ENCODE results near the gene CSF3R. TPM values are rescaled to one million over a fixed set of nuclear protein-coding genes. Genes with fewer than 3 reads are reported as not detected.

Gene CSF3R
- total RNA-seq, 1 experiment from 2014 or later, result not detected

- no peak overlapping the region for H2BK120ac ChIP-seq (ENCODE audit: low read depth, low read length, poor library complexity, severe bottlenecking)
- H3K4me1 Mint-ChIP-seq, result peaks cover 9 to 10% of the 10 kb centered on the region in 2 experiments
- H4K91ac ChIP-seq (ENCODE audit: insufficient read length, low read depth, low read length), result no peak overlapping the region
- no peak overlapping the region for H2BK20ac ChIP-seq (ENCODE audit: low read depth, low read length, poor library complexity, severe bottlenecking)
- H2BK15ac ChIP-seq (ENCODE audit: low read depth, low read length), result no peak overlapping the region
- H4K5ac ChIP-seq (ENCODE audit: insufficient read length, low read depth, low read length), result no peak overlapping the region
- no peak overlapping the region for H3K4me2 ChIP-seq (ENCODE audit: insufficient read depth, insufficient read length, low read length)
- H3K27ac ChIP-seq (ENCODE audit: insufficient read length, low read depth, low read length), result no peak overlapping the region
- H4K20me1 ChIP-seq (ENCODE audit: control insufficient read depth, insufficient read depth, insufficient read length), result no peaks in the 10 kb centered on the region
- H3K9me3 ChIP-seq (ENCODE audit: control insufficient read depth, low read depth, low read length), result no peaks in the 10 kb centered on the region
- no peaks in the 10 kb centered on the region for H3K79me2 ChIP-seq (ENCODE audit: insufficient read depth, low read length)
- H3K4me1 ChIP-seq (ENCODE audit: insufficient read depth, low read length), result no peaks in the 10 kb centered on the region
- H3K27me3 ChIP-seq (ENCODE audit: insufficient read depth, low read length), result no peaks in the 10 kb centered on the region
- H3K23me2 ChIP-seq (ENCODE audit: insufficient read length, low read depth, low read length, poor library complexity, severe bottlenecking), result peaks cover 3% of the 10 kb centered on the region
- H2AK5ac ChIP-seq (ENCODE audit: insufficient read length, low read length), result no peak overlapping the region
- no CpG with 5 or more reads among the region's 7 CpGs for WGBS (ENCODE audit: extremely low coverage, insufficient read length, low lambda C conversion rate)
- H2BK5ac ChIP-seq (ENCODE audit: insufficient read length, low read length), result no peak overlapping the region
- H4K8ac ChIP-seq (replicated peaks; ENCODE audit: insufficient read length, low read depth, low read length), result no peak overlapping the region
- DNase-seq, result no peak
- H3K79me1 ChIP-seq (ENCODE audit: insufficient read depth, low read depth, low read length, poor library complexity, severe bottlenecking), result no peaks in the 10 kb centered on the region
- no peak overlapping the region for H3K18ac ChIP-seq (ENCODE audit: insufficient read length, low read depth, low read length)
- H3K27ac Mint-ChIP-seq, result no peak overlapping the region
- no peak overlapping the region for H2BK12ac ChIP-seq (ENCODE audit: insufficient read length, low read depth, low read length)
- no peaks in the 10 kb centered on the region for H3K27me3 Mint-ChIP-seq (ENCODE audit: low read depth)
- H3K23ac ChIP-seq (ENCODE audit: insufficient read length, low read depth, low read length), result no peak overlapping the region
- no peak overlapping the region for H2AFZ ChIP-seq (ENCODE audit: low read length)
- TF ChIP-seq CTCF (conservative IDR thresholded peaks at IDR 0.05), result no peak
- H3K9me3 Mint-ChIP-seq, result no peaks in the 10 kb centered on the region; a peak in 1 of 5 replicates
- H3T11ph ChIP-seq (ENCODE audit: low read length), result no peak overlapping the region
- no peak overlapping the region for H3K4ac ChIP-seq (ENCODE audit: low read depth, low read length)
- no peak overlapping the region for H3K56ac ChIP-seq (ENCODE audit: insufficient read length, low read depth, low read length)
- peaks cover 0 to 3% (median 0%) of the 10 kb centered on the region in 3 experiments; a peak in 1 of 7 replicates for H3K36me3 Mint-ChIP-seq (ENCODE audit: insufficient read depth in 1 of 3, low read depth in 3 of 3)
- no peak overlapping the region for H3K9ac ChIP-seq (ENCODE audit: extremely low read depth, insufficient read length, low read length)
- no peak overlapping the region for H3K14ac ChIP-seq (ENCODE audit: insufficient read depth, low read length)
- no peak overlapping the region for H3K4me3 Mint-ChIP-seq
Measured at GRCh38 chr1:36421649-36422048, 61.1 kb downstream of the CSF3R start.

All from H9 (cell line).